B cell (primary cell): ENCODE results near the gene CMPK2.

Experiments
- EZH2 ChIP-seq: IDR thresholded peaks from 2 replicates; pipeline ENCODE4 v1.6.1; 2012; ENCODE audit warnings: borderline replicate concordance, low read depth, mild to moderate bottlenecking, moderate library complexity, low read length; ENCODE audit not compliant: insufficient read depth, poor library complexity, severe bottlenecking
- TF ChIP-seq, protein P1 (sequence below): fragments of 200-600 bp; IDR thresholded peaks from one replicate; pipeline ENCODE4 v1.8.0; 2022; ENCODE audit warnings: antibody characterized with exemption, mild to moderate bottlenecking

- TF ChIP-seq, protein P1, sequence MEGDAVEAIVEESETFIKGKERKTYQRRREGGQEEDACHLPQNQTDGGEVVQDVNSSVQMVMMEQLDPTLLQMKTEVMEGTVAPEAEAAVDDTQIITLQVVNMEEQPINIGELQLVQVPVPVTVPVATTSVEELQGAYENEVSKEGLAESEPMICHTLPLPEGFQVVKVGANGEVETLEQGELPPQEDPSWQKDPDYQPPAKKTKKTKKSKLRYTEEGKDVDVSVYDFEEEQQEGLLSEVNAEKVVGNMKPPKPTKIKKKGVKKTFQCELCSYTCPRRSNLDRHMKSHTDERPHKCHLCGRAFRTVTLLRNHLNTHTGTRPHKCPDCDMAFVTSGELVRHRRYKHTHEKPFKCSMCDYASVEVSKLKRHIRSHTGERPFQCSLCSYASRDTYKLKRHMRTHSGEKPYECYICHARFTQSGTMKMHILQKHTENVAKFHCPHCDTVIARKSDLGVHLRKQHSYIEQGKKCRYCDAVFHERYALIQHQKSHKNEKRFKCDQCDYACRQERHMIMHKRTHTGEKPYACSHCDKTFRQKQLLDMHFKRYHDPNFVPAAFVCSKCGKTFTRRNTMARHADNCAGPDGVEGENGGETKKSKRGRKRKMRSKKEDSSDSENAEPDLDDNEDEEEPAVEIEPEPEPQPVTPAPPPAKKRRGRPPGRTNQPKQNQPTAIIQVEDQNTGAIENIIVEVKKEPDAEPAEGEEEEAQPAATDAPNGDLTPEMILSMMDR: no peak
- TF ChIP-seq EZH2: no peak
Observed at GRCh38 chr2:6860296-6860695, 5.4 kb downstream of the CMPK2 start.
